Psoas muscle (tissue), 8 donors: Measurements from ENCODE around the gene KCTD21. TPM values are rescaled to one million over a fixed set of nuclear protein-coding genes. Genes with fewer than 3 reads are reported as not detected.

Experiments
- ATAC-seq, 4 donors: fragments of 200-7000 bp; cut with Tn5 transposase; one replicate each; pipeline ENCODE4 v1.9.1; 2020; ENCODE audit warnings: moderate library complexity in 3 of 4, mild to moderate bottlenecking in 2 of 4
- DNase-seq, 2 donors: peaks; one replicate each; pipeline ENCODE4 v3.0.0-alpha.2; 2020
- H3K27ac ChIP-seq: fragments of 200-600 bp; one replicate; pipeline ENCODE4 v1.8.0; 2022
- H3K27me3 ChIP-seq, 3 donors: fragments of 200-600 bp in 1 of 3; one replicate each; pipeline versions ENCODE4 v1.6.1 to v1.8.0; 2013 to 2022; ENCODE audit warnings: low read length in 2 of 3, mild to moderate bottlenecking in 2 of 3, moderate library complexity in 1 of 3; ENCODE audit not compliant: insufficient read depth in 3 of 3
- H3K36me3 ChIP-seq, 2 donors: fragments of 200-600 bp in 1 of 2; one replicate each; pipeline versions ENCODE4 v1.6.1 to v1.8.0; 2013 to 2022; ENCODE audit warnings: low read depth in 1 of 2, mild to moderate bottlenecking in 1 of 2, moderate library complexity in 1 of 2; ENCODE audit not compliant: insufficient read depth in 1 of 2
- H3K4me1 ChIP-seq: fragments of 200-600 bp; one replicate; pipeline ENCODE4 v1.8.0; 2022
- H3K4me3 ChIP-seq: fragments of 200-600 bp; one replicate; pipeline ENCODE4 v1.8.0; 2022; ENCODE audit warnings: mild to moderate bottlenecking
- H3K9me3 ChIP-seq: fragments of 200-600 bp; one replicate; pipeline ENCODE4 v1.8.0; 2022
- WGBS, 3 donors: extraction: QIAGEN DNeasy Blood & Tissue Kit; methylation state at CpG; one replicate each; pipeline versions ENCODE4 v1.1.6 to v1.1.7; 2013; 5-methylcytosine and 5-hydroxymethylcytosine counted together
- intact Hi-C, 2 donors: fragments of 100-400 bp; cut with DNase I; formaldehyde crosslinking; loops; one replicate each; pipeline versions ENCODE4 v1.11.0 to v1.14.2; 2022
- polyA plus RNA-seq, 3 donors: library from polyadenylated mRNA; stranded (reverse); fragments of 200-250 nt; gene quantifications; one replicate each; pipeline ENCODE4 v1.2.3, GENCODE V29; 2013
- total RNA-seq, 4 donors: library from RNA; stranded (reverse); fragmentation: NEBNext Ultra II Directional in 2 of 4; extraction: Animal tissue kit (Norgen Biotek cat#: 25700) in 2 of 4; gene quantifications; one replicate each; pipeline versions ENCODE4 v1.2.1 to v1.2.4, GENCODE V29; 2021 to 2023
- TF ChIP-seq, protein P1 (sequence below): fragments of 200-600 bp; IDR thresholded peaks from one replicate; pipeline ENCODE4 v1.8.0; 2022; ENCODE audit warnings: antibody characterized with exemption
- donor health status: healthy with polysubstance abuse.
- donor health status: DM: no; HTN: no; CAD: no; lungs with moderate emphysema.
- donor health status: Bipolar disorder and iron deficiency.
- donor health status: healthy.
- donor health status: DM: yes; HTN: yes; CAD: no.
- donor health status: DM: no; HTN: no; CAD: no.
- donor health status: DM: no; HTN: no; CAD: no.
- donor health status: DM: yes; HTN: yes; CAD: no.

Gene KCTD21
- total and polyA plus RNA-seq, 7 donors = 4.7 to 10.3 (median 5.6) TPM

DNA sequence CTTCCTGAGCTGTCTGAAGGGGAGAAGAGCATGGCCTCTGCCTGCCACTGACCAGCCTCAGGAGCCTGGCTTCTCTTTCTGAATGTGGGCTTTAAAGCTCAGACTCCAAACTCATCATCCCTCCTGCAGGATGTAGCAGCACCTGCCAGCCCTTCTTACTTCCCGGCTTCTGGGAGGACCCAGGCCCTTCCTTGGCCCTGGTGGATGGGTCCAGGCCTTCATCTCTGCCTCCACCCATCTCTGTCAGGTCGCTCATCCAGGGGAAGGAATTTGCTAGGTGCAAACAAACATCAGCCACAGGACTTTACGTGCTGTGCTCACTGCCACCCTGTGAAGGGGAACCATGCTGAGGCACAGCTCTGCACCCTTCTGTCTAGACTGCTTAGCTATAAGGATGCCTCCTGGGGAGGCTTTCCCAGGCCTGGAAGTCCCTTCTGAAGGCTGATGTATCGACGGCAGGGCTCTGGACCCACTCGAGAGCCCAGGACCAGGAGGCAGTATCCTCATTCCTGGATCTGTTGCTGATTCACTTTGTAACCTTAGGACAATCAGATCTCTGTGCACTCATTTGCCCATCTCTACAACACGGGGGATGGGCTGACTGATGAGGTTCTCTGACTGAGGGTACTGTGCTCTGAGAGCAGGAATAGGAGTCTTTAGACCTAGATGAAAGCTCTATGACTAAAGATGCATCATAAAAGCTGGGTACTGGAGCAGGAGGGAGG, 31.2 kb upstream of the KCTD21 start:
- Histone ChIP-seq H3K4me1 (no peaks in the 10 kb centered on the region), H3K27me3 (no peaks in the 10 kb centered on the region), H3K9me3 (no peaks in the 10 kb centered on the region), H3K36me3 (peaks cover 0 to 66% of the 10 kb centered on the region in 2 donors), H3K4me3 (no peak overlapping the region), H3K27ac (no peak overlapping the region)
- ATAC-seq (no peak), DNase-seq (no peak)
- TF ChIP-seq, protein P1, sequence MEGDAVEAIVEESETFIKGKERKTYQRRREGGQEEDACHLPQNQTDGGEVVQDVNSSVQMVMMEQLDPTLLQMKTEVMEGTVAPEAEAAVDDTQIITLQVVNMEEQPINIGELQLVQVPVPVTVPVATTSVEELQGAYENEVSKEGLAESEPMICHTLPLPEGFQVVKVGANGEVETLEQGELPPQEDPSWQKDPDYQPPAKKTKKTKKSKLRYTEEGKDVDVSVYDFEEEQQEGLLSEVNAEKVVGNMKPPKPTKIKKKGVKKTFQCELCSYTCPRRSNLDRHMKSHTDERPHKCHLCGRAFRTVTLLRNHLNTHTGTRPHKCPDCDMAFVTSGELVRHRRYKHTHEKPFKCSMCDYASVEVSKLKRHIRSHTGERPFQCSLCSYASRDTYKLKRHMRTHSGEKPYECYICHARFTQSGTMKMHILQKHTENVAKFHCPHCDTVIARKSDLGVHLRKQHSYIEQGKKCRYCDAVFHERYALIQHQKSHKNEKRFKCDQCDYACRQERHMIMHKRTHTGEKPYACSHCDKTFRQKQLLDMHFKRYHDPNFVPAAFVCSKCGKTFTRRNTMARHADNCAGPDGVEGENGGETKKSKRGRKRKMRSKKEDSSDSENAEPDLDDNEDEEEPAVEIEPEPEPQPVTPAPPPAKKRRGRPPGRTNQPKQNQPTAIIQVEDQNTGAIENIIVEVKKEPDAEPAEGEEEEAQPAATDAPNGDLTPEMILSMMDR = no peak
- WGBS, 3 donors = 91 to 94% (median 91%) methylated on average over 7 of the region's 7 CpGs
- intact Hi-C loops = loop anchor here in 1 of 2 donors (10.0 kb wide), 1 partner anchor 205 kb away; no protein-coding TSS in a partner anchor

DNA sequence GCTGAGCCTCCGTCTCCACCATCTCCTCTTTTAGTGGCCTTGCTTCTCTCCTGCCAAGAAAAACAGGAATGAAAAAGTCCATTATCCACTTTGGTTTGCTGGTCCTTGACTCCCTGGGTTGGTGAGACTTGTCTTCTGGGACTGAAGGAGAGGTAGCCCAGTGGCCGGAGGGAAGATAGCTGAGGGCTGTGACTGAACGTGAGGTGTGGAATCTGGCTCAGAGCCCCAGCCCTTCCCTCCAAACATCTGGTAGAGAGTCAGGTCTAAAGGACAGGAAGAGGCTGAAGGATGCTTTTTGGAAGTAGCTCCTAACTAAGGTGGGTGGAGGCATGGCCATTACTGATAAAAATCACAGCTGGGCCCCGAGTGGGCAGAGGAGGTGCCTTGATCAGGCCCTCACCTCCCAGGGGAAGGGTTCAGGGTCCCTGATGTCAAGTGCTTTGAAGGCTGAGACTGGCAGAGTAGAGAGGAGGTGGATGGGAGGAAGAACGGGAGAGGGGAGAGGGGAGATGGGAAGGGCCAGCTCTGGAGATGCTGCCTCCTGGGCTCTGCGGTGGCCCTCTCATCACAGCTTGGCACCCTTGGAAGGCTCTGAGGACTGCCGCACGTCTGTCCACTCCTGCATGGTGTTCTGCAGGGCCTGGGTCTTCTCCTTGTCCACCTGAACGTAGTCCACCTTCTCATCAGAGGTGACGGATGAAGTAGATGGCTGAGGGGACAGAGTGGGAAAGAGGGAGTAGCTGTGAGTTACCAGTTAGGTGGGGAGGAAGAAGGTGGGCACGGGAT, 30.5 kb upstream of the KCTD21 start:
- intact Hi-C loops = no loop called here
- no peaks in the 10 kb centered on the region for H3K4me1 ChIP-seq
- H3K4me3 ChIP-seq = no peak overlapping the region
- no peak overlapping the region for H3K27ac ChIP-seq
- no peaks in the 10 kb centered on the region for H3K9me3 ChIP-seq
- DNase-seq = no peak
- TF ChIP-seq, protein P1 = no peak
- 86 to 90% (median 87%) methylated on average over 11 of the region's 11 CpGs for WGBS, 3 donors
- no peak for ATAC-seq
- H3K36me3 ChIP-seq = peaks cover 0 to 62% of the 10 kb centered on the region in 2 donors
- no peaks in the 10 kb centered on the region for H3K27me3 ChIP-seq

DNA sequence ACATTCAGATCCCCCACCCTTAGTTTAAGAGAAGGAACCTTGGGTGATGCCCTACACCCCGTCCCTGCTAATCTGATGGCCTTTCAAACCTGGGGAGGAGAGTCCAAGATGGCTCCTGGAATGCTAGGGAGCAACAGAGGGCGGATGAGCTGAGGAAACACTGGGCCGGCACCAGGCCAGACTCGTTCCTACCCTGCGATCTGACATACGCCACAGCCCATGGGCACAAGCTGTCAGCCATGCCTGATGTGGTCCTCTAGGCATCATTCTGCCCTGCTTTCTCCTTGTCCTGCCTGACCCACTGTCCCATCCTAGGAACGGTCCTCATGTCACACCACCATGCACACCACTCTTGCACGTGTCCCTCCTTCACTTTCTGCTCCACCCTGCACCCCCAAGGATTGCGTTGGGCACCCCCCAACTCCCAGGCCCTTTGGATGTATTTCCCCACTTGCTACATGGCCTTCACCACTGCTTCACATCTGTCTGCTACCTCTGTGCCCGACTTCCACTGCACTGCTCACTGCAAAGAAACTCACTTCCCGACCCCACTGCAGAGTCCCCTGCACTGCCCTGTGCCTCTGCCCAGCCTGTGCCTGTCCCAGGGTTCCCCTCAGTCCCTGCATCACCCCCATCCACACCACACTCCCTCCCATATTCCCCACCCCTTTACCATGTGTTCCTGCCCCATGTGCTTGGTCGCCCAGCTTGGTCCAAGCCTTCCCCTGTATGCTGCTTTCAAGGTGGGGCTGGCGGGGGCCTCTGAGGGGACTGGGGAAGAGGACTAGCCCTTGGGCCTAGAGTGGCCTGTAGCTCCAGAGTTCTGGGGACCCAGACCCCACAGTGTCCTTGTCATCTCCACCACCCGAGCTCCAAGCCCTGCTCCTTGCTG, 29.5 kb upstream of the KCTD21 start:
- ATAC-seq (no peak), DNase-seq (no peak)
- H3K4me1 ChIP-seq = no peaks in the 10 kb centered on the region
- no peak overlapping the region for H3K4me3 ChIP-seq
- H3K36me3 ChIP-seq = peaks cover 0 to 58% of the 10 kb centered on the region in 2 donors
- intact Hi-C loops = no loop called here
- no peaks in the 10 kb centered on the region for H3K9me3 ChIP-seq
- no peaks in the 10 kb centered on the region for H3K27me3 ChIP-seq
- TF ChIP-seq, protein P1 = no peak
- WGBS, 3 donors = 88 to 95% (median 92%) methylated on average over 14 of the region's 14 CpGs
- H3K27ac ChIP-seq = no peak overlapping the region

- intact Hi-C loops = no loop called here
- H3K27ac ChIP-seq = no peak overlapping the region
- H3K27me3 ChIP-seq = no peaks in the 10 kb centered on the region
- ATAC-seq (no peak), DNase-seq (no peak)
- no peaks in the 10 kb centered on the region for H3K9me3 ChIP-seq
- peaks cover 0 to 49% of the 10 kb centered on the region in 2 donors for H3K36me3 ChIP-seq
- TF ChIP-seq, protein P1 = no peak
- H3K4me3 ChIP-seq = no peak overlapping the region
- no peaks in the 10 kb centered on the region for H3K4me1 ChIP-seq
- 91 to 94% (median 91%) methylated on average over 5 of the region's 5 CpGs for WGBS, 3 donors
Measured at GRCh38 chr11:78216571-78217287, 28.3 kb upstream of the KCTD21 start.
